Measurements from ENCODE around the gene COMMD7. TPM values are rescaled to one million over a fixed set of nuclear protein-coding genes. Genes with fewer than 3 reads are reported as not detected.

The COMMD7 gene
- total RNA-seq, 6 experiments from 2014 or later, result 15.2 to 21.3 (median 18.6) TPM

- WGBS (ENCODE audit: insufficient coverage, low coverage, low lambda C conversion rate, missing lambda C conversion rate), result 58% methylated on average over 2 of the region's 2 CpGs
- Histone ChIP-seq H3K4me1 (no peaks in the 10 kb centered on the region), H3K9me3 (no peaks in the 10 kb centered on the region), H3K36me3 (no peaks in the 10 kb centered on the region), H3K27ac (no peak overlapping the region), H3K4me3 (no peak overlapping the region), H3K27me3 (no peaks in the 10 kb centered on the region)
- no peak for TF ChIP-seq CTCF (IDR thresholded peaks at IDR 0.05)
- TF ChIP-seq POLR2A (IDR thresholded peaks at IDR 0.05), result no peak
- DNase-seq (no peak), ATAC-seq (no peak)
- intact Hi-C loops (cut with DNase I), result no loop called here
Observed at GRCh38 chr20:32655903-32656512, 87.3 kb downstream of the COMMD7 start.

- H3K27me3 ChIP-seq, result no peaks in the 10 kb centered on the region
- WGBS (ENCODE audit: insufficient coverage, low coverage, low lambda C conversion rate, missing lambda C conversion rate), result 0% methylated on average over 2 of the region's 8 CpGs
- TF ChIP-seq CTCF (IDR thresholded peaks at IDR 0.05) (peak; percentile 91 to 99 (median 96)), POLR2A (IDR thresholded peaks at IDR 0.05) (no peak)
- DNase-seq (peak; percentile 86 to 92 (median 90)), ATAC-seq (peak; percentile 95 to 98 (median 98))
- peaks cover 0 to 12% (median 0%) of the 10 kb centered on the region in 4 donors for H3K4me1 ChIP-seq
- H3K36me3 ChIP-seq, result no peaks in the 10 kb centered on the region
- H3K9me3 ChIP-seq, result no peaks in the 10 kb centered on the region
- H3K27ac ChIP-seq, result no peak overlapping the region
- intact Hi-C loops (cut with DNase I), result loop anchor here (5.0 kb wide), 2 partner anchors 131 to 136 kb away; no protein-coding TSS in a partner anchor
- no peak overlapping the region for H3K4me3 ChIP-seq
Observed at GRCh38 chr20:32652739-32653526, 90.3 kb downstream of the COMMD7 start.

Other genes with a start within 250 kb of the COMMD7 start
- gene NOL4L, start 158.1 kb downstream of the COMMD7 start, total RNA-seq, result 1 to 10 TPM; 4.3 to 6.5 (median 5.7) TPM
- not detected for gene C20orf203, start 69.5 kb downstream of the COMMD7 start, total RNA-seq
- gene DNMT3B, start 18.9 kb upstream of the COMMD7 start, total RNA-seq, result under 1 TPM; 0.43 to 0.88 (median 0.65) TPM
- 10 to 100 TPM in 5 of 6 experiments, 1 to 10 TPM in 1; 7.9 to 26.8 (median 16.1) TPM for gene MAPRE1, start 76.5 kb upstream of the COMMD7 start, total RNA-seq
- gene EFCAB8, start 115.5 kb upstream of the COMMD7 start, total RNA-seq, result under 1 TPM in 4 of 6 experiments, not detected in 2; 0.17 to 0.22 (median 0.20) TPM